G401 (cell line): ENCODE results near the gene ZNF608. TPM values are rescaled to one million over a fixed set of nuclear protein-coding genes. Genes with fewer than 3 reads are reported as not detected.

Source experiments
- DNase-seq: peaks from one replicate; pipeline ENCODE4 v3.0.0-alpha.2; 2015; ENCODE audit warnings: low spot score
- in situ Hi-C: cut with HindIII; loops from 2 replicates; pipeline ENCODE4 v1.10.0; 2016; ENCODE audit warnings: low sequenced_read_pairs, mixed read lengths
- total RNA-seq: library from RNA; depleted of rRNA; stranded (reverse); fragments of >200 nt; shearing (Covaris generic); gene quantifications from 2 replicates; pipeline ENCODE4 v1.2.3, GENCODE V29; 2014

Gene ZNF608
- total RNA-seq, 1 experiment from 2014 or later, result 34.8 TPM

- in situ Hi-C loops, result no loop called here
- DNase-seq, result no peak
Observed at GRCh38 chr5:124760608-124761007, 14.2 kb upstream of the ZNF608 start.

- peak; percentile 60 for DNase-seq
- in situ Hi-C loops, result no loop called here
Observed at GRCh38 chr5:124755565-124755964, 9.1 kb upstream of the ZNF608 start.

- in situ Hi-C loops, result no loop called here
- DNase-seq, result no peak
Observed at GRCh38 chr5:124755041-124755440, 8.6 kb upstream of the ZNF608 start.

GRCh38 chr5:124754206-124754927 lies 7.9 kb upstream of the ZNF608 start:
- in situ Hi-C loops, result no loop called here
- DNase-seq, result peak; percentile 27

- no peak for DNase-seq
- in situ Hi-C loops, result no loop called here
Observed at GRCh38 chr5:124752854-124753720, 6.6 kb upstream of the ZNF608 start.

GRCh38 chr5:124751031-124751430 lies 4.6 kb upstream of the ZNF608 start:
- no peak for DNase-seq
- in situ Hi-C loops, result no loop called here

- peak; percentile 99 for DNase-seq
- in situ Hi-C loops, result no loop called here
Observed at GRCh38 chr5:124748687-124749594, 2.5 kb upstream of the ZNF608 start.

- in situ Hi-C loops, result no loop called here
- DNase-seq, result no peak
Observed at GRCh38 chr5:124747791-124748686, 1.6 kb upstream of the ZNF608 start.

GRCh38 chr5:124746916-124747790 lies 714 bp upstream of the ZNF608 start:
- DNase-seq, result peak; percentile 95
- in situ Hi-C loops, result no loop called here

GRCh38 chr5:124745007-124745927 lies 1.2 kb downstream of the ZNF608 start:
- DNase-seq, result peak; percentile 63
- in situ Hi-C loops, result no loop called here

GRCh38 chr5:124744170-124744971 lies 2.1 kb downstream of the ZNF608 start:
- peak; percentile 66 for DNase-seq
- in situ Hi-C loops, result no loop called here

- in situ Hi-C loops, result no loop called here
- DNase-seq, result peak; percentile 78
Observed at GRCh38 chr5:124743602-124744169, 2.8 kb downstream of the ZNF608 start.

GRCh38 chr5:124742983-124743601 lies 3.3 kb downstream of the ZNF608 start:
- in situ Hi-C loops, result no loop called here
- peak; percentile 71 for DNase-seq

GRCh38 chr5:124742521-124742920 lies 3.9 kb downstream of the ZNF608 start:
- in situ Hi-C loops, result no loop called here
- DNase-seq, result no peak
